K562 (cell line): ENCODE data around the gene HCFC1R1. TPM values are rescaled to one million over a fixed set of nuclear protein-coding genes. Genes with fewer than 3 reads are reported as not detected.

Source experiments
- ATAC-seq: fragments of 200-7000 bp; cut with Tn5 transposase; 3 replicates; pipeline ENCODE4 v1.9.1; 2020; ENCODE audit warnings: moderate library complexity
- BruUV-seq: library from RNA; stranded (reverse); fragments of 400-500 nt; replicated peaks from 2 replicates; lab custom pipeline; 2021; lab: Mats Ljungman, UMichigan
- CTCF ChIA-PET: fragments of 300-600 bp; formaldehyde crosslinking; extraction: SDS; loops from one replicate; lab custom pipeline; 2021; ENCODE audit warnings: low intra/inter-chr PET ratio; lab: Yijun Ruan, JAX
- POLR2A ChIA-PET: fragments of 300-600, 350-650 bp; sonication (Branson Sonifier 250); formaldehyde crosslinking; extraction: SDS; loops from one replicate; lab custom pipeline; 2021; ENCODE audit warnings: antibody characterized with exemption, inconsistent platforms; lab: Yijun Ruan, JAX
- DNase-seq, 4 experiments: peaks; one replicate each; pipeline versions ENCODE4 v3.0.0 to v3.0.0-alpha.2; 2011 to 2018; ENCODE audit warnings: low spot score in 3 of 4, mixed read lengths in 3 of 4; ENCODE audit errors: extremely low read depth in 1 of 4
- FAIRE-seq: peaks from 2 replicates; lab custom pipeline; 2011; peaks lifted over from hg19 to GRCh38; lab: Jason Lieb, UNC
- H2AFZ ChIP-seq: 2 replicates; pipeline ENCODE4 v1.6.0; 2011; ENCODE audit warnings: low read depth, low read length, control low read depth, inconsistent platforms
- H3K27ac ChIP-seq: fragments of 200-600 bp; 3 replicates; pipeline ENCODE4 v1.8.0; 2011; ENCODE audit warnings: low read depth, mild to moderate bottlenecking, control low read depth, inconsistent platforms, low read length, moderate library complexity, mixed read lengths; ENCODE audit errors: extremely low read depth
- H3K27me3 ChIP-seq, 2 experiments: fragments of 300-600 bp in 1 of 2; 2 replicates in 1 of 2; 3 replicates in 1 of 2; pipeline versions ENCODE4 v1.6.0 to v1.8.0; 2011; ENCODE audit warnings: inconsistent platforms in 2 of 2, low read length in 2 of 2, mild to moderate bottlenecking in 1 of 2, mixed read lengths in 1 of 2, moderate library complexity in 1 of 2; ENCODE audit not compliant: control insufficient read depth in 2 of 2, insufficient read depth in 2 of 2
- H3K36me3 ChIP-seq: fragments of 300-600 bp; 3 replicates; pipeline ENCODE4 v1.8.0; 2011; ENCODE audit warnings: mild to moderate bottlenecking, low read length, inconsistent platforms; ENCODE audit not compliant: control insufficient read depth, insufficient read depth
- H3K4me1 ChIP-seq, 2 experiments: fragments of 200-600 bp in 1 of 2; replicated peaks in 1 of 2; 2 replicates in 1 of 2; 3 replicates in 1 of 2; pipeline versions ENCODE4 v1.5.1 to v1.8.0; 2011; ENCODE audit warnings: inconsistent platforms in 2 of 2, low read length in 2 of 2, mild to moderate bottlenecking in 1 of 2, mixed read lengths in 1 of 2, moderate library complexity in 1 of 2; ENCODE audit not compliant: control insufficient read depth in 2 of 2, insufficient read depth in 2 of 2
- H3K4me2 ChIP-seq: 2 replicates; pipeline ENCODE4 v1.6.1; 2011; ENCODE audit warnings: low read length, control low read depth, inconsistent platforms, mixed read lengths; ENCODE audit not compliant: insufficient read depth
- H3K4me3 ChIP-seq: fragments of 200-600 bp; sonication (generic), shearing (Covaris generic); 2 replicates; pipeline ENCODE4 v1.5.1; 2016; ENCODE audit warnings: control low read depth, inconsistent platforms
- H3K79me2 ChIP-seq: fragments of 200-600 bp; 3 replicates; pipeline ENCODE4 v1.8.0; 2011; ENCODE audit warnings: low read length, inconsistent platforms; ENCODE audit not compliant: control insufficient read depth, insufficient read depth
- H3K9ac ChIP-seq, 2 experiments: 2 replicates each; pipeline versions ENCODE4 v1.6.0 to v1.6.1; 2011; ENCODE audit warnings: low read depth in 2 of 2, low read length in 2 of 2, control low read depth in 1 of 2, inconsistent platforms in 1 of 2, mild to moderate bottlenecking in 1 of 2, mixed read lengths in 1 of 2; ENCODE audit not compliant: insufficient read depth in 1 of 2
- H3K9me1 ChIP-seq: one replicate; pipeline ENCODE4 v1.6.0; 2011; ENCODE audit warnings: inconsistent platforms, mild to moderate bottlenecking, low read length, moderate library complexity; ENCODE audit not compliant: control insufficient read depth, insufficient read depth
- H3K9me3 ChIP-seq: replicated peaks from 2 replicates; pipeline ENCODE4 v1.5.1; 2011; ENCODE audit warnings: low read depth, low read length, inconsistent platforms; ENCODE audit not compliant: control insufficient read depth, insufficient read depth
- H4K20me1 ChIP-seq: replicated peaks from 2 replicates; pipeline ENCODE4 v1.6.1; 2011; ENCODE audit warnings: low read length, inconsistent platforms, mixed read lengths; ENCODE audit not compliant: control insufficient read depth, insufficient read depth
- ERF ChIP-seq: fragments of 450-650 bp; formaldehyde crosslinking; IDR thresholded peaks from 2 replicates; pipeline ENCODE4 v1.4.0; 2020; ENCODE audit warnings: mild to moderate bottlenecking, mixed read lengths
- IFI16 ChIP-seq: fragments of 250-450 bp; sonication (Bioruptor Pico); IDR thresholded peaks from 2 replicates; pipeline ENCODE4 v2.1.2; 2022; ENCODE audit warnings: mild to moderate bottlenecking, inconsistent platforms
- KDM4B ChIP-seq, 2 experiments: fragments of 450-650 bp in 1 of 2; sonication (generic) in 1 of 2; IDR thresholded peaks; 2 replicates each; pipeline ENCODE4 v1.6.1; 2016 to 2017; ENCODE audit warnings: borderline replicate concordance in 2 of 2, antibody characterized with exemption in 1 of 2, low read depth in 1 of 2, mild to moderate bottlenecking in 1 of 2
- MECOM ChIP-seq: fragments of 250-450 bp; sonication (Bioruptor Pico); IDR thresholded peaks from 2 replicates; pipeline ENCODE4 v1.8.0; 2022; ENCODE audit warnings: inconsistent platforms
- MTA2 ChIP-seq: fragments of 450-650 bp; IDR thresholded peaks from 2 replicates; pipeline ENCODE4 v1.6.1; 2016; ENCODE audit warnings: low read depth
- NBN ChIP-seq: fragments of 450-650 bp; IDR thresholded peaks from 2 replicates; pipeline ENCODE4 v1.6.1; 2016; ENCODE audit warnings: low read depth, mild to moderate bottlenecking
- NFATC3 ChIP-seq: fragments of 450-650 bp; IDR thresholded peaks from 2 replicates; pipeline ENCODE4 v1.6.1; 2017; ENCODE audit warnings: mild to moderate bottlenecking
- POLR2G ChIP-seq: fragments of 200-400 bp; formaldehyde crosslinking; IDR thresholded peaks from 2 replicates; pipeline ENCODE4 v1.6.1; 2017; ENCODE audit warnings: low read depth, mild to moderate bottlenecking, antibody characterized with exemption, low read length, moderate library complexity
- POLR2H ChIP-seq: IDR thresholded peaks from 2 replicates; pipeline ENCODE4 v1.6.1; 2016; ENCODE audit warnings: missing genetic modification characterization, low read depth, mild to moderate bottlenecking, control low read depth, missing compliant biosample characterization, moderate library complexity
- RBM25 ChIP-seq: fragments of 200-400 bp; formaldehyde crosslinking; IDR thresholded peaks from 2 replicates; pipeline ENCODE4 v1.6.1; 2018; ENCODE audit warnings: low read length, low read depth, moderate library complexity; ENCODE audit not compliant: severe bottlenecking
- RBM39 ChIP-seq: fragments of 200-400 bp; formaldehyde crosslinking; optimal IDR thresholded peaks from 2 replicates; pipeline ENCODE3; 2018; ENCODE audit warnings: low read depth, low read length
- SP2 ChIP-seq: IDR thresholded peaks from 2 replicates; pipeline ENCODE4 v1.6.1; 2011; ENCODE audit warnings: mild to moderate bottlenecking, low read depth, low read length, moderate library complexity; ENCODE audit not compliant: poor library complexity, severe bottlenecking; ENCODE audit errors: extremely low read depth
- SRF ChIP-seq, 2 experiments: fragments of 250-450, 450-650 bp in 1 of 2; sonication (Bioruptor Pico) in 1 of 2; sonication (generic) in 1 of 2; formaldehyde crosslinking; IDR thresholded peaks; 2 replicates each; pipeline versions ENCODE4 v1.5.0 to v1.5.1; 2020 to 2022; ENCODE audit warnings: mild to moderate bottlenecking in 1 of 2, missing genetic modification reagents in 1 of 2
- SRSF3 ChIP-seq: fragments of 200-400 bp; formaldehyde crosslinking; IDR thresholded peaks from 2 replicates; pipeline ENCODE4 v1.6.1; 2016; ENCODE audit warnings: mild to moderate bottlenecking, low read length, moderate library complexity; ENCODE audit not compliant: insufficient read depth
- THRA ChIP-seq: fragments of 450-650 bp; IDR thresholded peaks from 2 replicates; pipeline ENCODE4 v1.6.1; 2017; ENCODE audit warnings: mild to moderate bottlenecking, moderate library complexity
- ZNF282 ChIP-seq: sonication (generic); formaldehyde crosslinking; IDR thresholded peaks from 2 replicates; pipeline ENCODE4 v1.8.1; 2023; ENCODE audit warnings: missing genetic modification reagents
- WGBS: fragments of 100-300 bp; shearing (Covaris generic); methylation state at CpG from one replicate; pipeline ENCODE4 v1.1.6; 2016; ENCODE audit warnings: low coverage, mixed read lengths; ENCODE audit not compliant: insufficient coverage; ENCODE audit errors: missing lambda C conversion rate; 5-methylcytosine and 5-hydroxymethylcytosine counted together
- in situ Hi-C: fragments of 300-500 bp; cut with MboI; formaldehyde crosslinking; loops from 4 replicates; pipeline ENCODE4 v1.15.0; 2018; ENCODE audit warnings: inconsistent platforms, mixed read lengths
- intact Hi-C: fragments of 100-400 bp; cut with micrococcal nuclease; formaldehyde crosslinking; loops from 2 replicates; pipeline ENCODE4 v1.14.2; 2022
- polyA plus RNA-seq, 8 experiments: library from polyadenylated mRNA; depleted of rRNA in 4 of 8; stranded (reverse) in 5 of 8; unstranded in 3 of 8; fragments of >200 nt; fragmentation: Nextera tagmentation in 2 of 8; fragmentation: Illumina TruSeq in 1 of 8; extraction: Ambion mirVana in 2 of 8; extraction: Trizol in 1 of 8; gene quantifications; 2 replicates each; pipeline versions ENCODE4 v1.2.1 to v1.2.3, GENCODE V29; 2011 to 2014; ENCODE audit warnings: inconsistent platforms in 1 of 8, missing spikeins in 1 of 8
- total RNA-seq, 7 experiments: library from RNA; depleted of rRNA in 6 of 7; stranded (reverse); fragments of >200 nt in 6 of 7; fragmentation: Illumina TruSeq in 2 of 7; extraction: Trizol in 2 of 7; gene quantifications; 2 replicates each; pipeline versions ENCODE4 v1.2.1 to v1.2.3, GENCODE V29; 2011 to 2021; ENCODE audit warnings: low replicate concordance in 1 of 7

HCFC1R1 gene
- total and polyA plus RNA-seq, 9 of the 15 experiments (the other 6 are each of a cell fraction or from before 2014, with no cell fraction given): 2.2 to 29.0 (median 11.2) TPM

GRCh38 chr16:3071655-3072054, 47.9 kb upstream of the HCFC1R1 start:
- no peaks in the 10 kb centered on the region for H3K9me3 ChIP-seq
- no peak overlapping the region for H3K4me3 ChIP-seq
- no peaks in the 10 kb centered on the region for H3K36me3 ChIP-seq
- H3K27me3 ChIP-seq: peaks cover 0 to 12% of the 10 kb centered on the region in 2 experiments; a peak in 3 of 5 replicates
- H3K9ac ChIP-seq: no peak overlapping the region
- WGBS: 66% methylated on average over 7 of the region's 7 CpGs
- BruUV-seq: no TSS peak
- no peak overlapping the region for H3K27ac ChIP-seq
- intact Hi-C loops (no loop called here), in situ Hi-C loops (no loop called here)
- TF ChIP-seq RBM25: no peak
- TF ChIP-seq NBN: no peak
- no peak for TF ChIP-seq NFATC3
- TF ChIP-seq SRF (CRISPR knock-in tag; IDR thresholded peaks at IDR 0.05): no peak
- no peak for TF ChIP-seq MTA2
- TF ChIP-seq THRA: no peak
- TF ChIP-seq IFI16 (CRISPR knock-in tag): no peak
- no peak for TF ChIP-seq POLR2G
- no peak for TF ChIP-seq POLR2H (tag)
- TF ChIP-seq KDM4B (IDR thresholded peaks at IDR 0.05; ENCODE audit: borderline replicate concordance in 2 of 2, low read depth in 1 of 2): no peak
- TF ChIP-seq ZNF282 (CRISPR knock-in tag): no peak
- TF ChIP-seq RBM39: no peak
- no peak for TF ChIP-seq MECOM (CRISPR knock-in tag)
- no peak for TF ChIP-seq SRSF3
- no peak for TF ChIP-seq ERF (CRISPR knock-in tag)
- no peak for TF ChIP-seq SP2
- no peak for FAIRE-seq
- H2AFZ ChIP-seq: no peak overlapping the region
- peaks cover 14 to 33% of the 10 kb centered on the region in 2 experiments for H3K4me1 ChIP-seq
- no peaks in the 10 kb centered on the region for H3K79me2 ChIP-seq
- H4K20me1 ChIP-seq: no peaks in the 10 kb centered on the region
- CTCF ChIA-PET: no interaction called here
- POLR2A ChIA-PET: no interaction called here
- no peak overlapping the region for H3K4me2 ChIP-seq
- DNase-seq: no peak
- no peak for ATAC-seq
- H3K9me1 ChIP-seq: no peaks in the 10 kb centered on the region
